WI38 (cell line): ENCODE measurements around the gene PRKCE.

ENCODE experiments used
- H3K4me3 ChIP-seq: 2 replicates; pipeline ENCODE4 v1.5.1; 2011; ENCODE audit warnings: low read depth, mild to moderate bottlenecking, control low read depth, low read length
- CTCF ChIP-seq: IDR thresholded peaks from 2 replicates; pipeline ENCODE4 v1.5.1; 2012; ENCODE audit warnings: low read depth, mild to moderate bottlenecking, control low read depth, low read length

Gene PRKCE

DNA sequence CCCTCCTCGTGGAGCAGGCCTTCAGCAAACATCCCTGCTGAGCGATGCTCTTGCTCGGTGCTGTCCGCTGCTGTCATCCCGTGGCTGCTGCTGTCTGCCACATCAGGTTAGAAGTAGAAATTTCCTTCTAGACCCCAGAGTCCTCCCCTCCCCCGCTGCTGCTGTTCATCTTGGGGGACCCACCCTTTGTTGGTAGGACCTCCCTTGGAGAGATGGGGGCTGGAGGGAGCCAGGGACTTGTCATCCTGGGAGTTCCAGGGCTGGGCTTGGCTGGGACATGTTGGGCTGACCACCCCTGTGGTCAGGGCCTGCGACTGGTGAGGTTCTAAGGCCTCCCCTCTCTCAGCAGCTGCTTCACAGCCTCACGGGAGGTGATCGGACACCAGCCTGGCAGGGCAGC, 122.4 kb downstream of the PRKCE start:
- no peak for TF ChIP-seq CTCF
- no peak overlapping the region for H3K4me3 ChIP-seq

DNA sequence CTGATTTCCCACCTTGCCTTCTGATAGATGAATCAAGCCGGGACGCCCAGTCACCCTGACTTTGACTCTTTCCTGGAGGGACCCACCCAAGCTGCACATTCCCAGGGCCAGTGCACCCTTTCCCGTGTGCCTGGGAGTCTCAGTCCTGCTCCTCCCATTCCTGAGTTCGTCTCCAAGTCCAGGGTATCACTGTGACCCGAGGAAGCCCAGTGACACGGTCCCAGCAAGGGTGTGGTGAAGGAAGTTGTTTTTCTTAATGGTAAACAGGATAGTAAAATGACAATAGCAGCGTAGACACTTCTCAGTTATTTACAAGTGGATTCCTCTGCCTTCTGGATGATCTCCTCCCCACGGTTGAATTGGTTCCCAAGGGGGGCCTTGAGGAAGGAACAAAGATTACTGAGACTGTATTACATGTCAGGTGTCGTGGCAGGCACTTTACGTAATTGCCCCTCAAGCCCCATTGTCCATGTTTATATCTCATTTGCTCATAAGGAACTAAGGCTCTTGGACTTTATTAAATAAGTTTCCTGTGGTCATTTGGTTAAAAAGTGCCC, 123.3 kb downstream of the PRKCE start:
- no peak for TF ChIP-seq CTCF
- H3K4me3 ChIP-seq, result no peak overlapping the region

GRCh38 chr2:45776160-45776955, 124.9 kb downstream of the PRKCE start:
- H3K4me3 ChIP-seq, result no peak overlapping the region
- TF ChIP-seq CTCF, result no peak

DNA sequence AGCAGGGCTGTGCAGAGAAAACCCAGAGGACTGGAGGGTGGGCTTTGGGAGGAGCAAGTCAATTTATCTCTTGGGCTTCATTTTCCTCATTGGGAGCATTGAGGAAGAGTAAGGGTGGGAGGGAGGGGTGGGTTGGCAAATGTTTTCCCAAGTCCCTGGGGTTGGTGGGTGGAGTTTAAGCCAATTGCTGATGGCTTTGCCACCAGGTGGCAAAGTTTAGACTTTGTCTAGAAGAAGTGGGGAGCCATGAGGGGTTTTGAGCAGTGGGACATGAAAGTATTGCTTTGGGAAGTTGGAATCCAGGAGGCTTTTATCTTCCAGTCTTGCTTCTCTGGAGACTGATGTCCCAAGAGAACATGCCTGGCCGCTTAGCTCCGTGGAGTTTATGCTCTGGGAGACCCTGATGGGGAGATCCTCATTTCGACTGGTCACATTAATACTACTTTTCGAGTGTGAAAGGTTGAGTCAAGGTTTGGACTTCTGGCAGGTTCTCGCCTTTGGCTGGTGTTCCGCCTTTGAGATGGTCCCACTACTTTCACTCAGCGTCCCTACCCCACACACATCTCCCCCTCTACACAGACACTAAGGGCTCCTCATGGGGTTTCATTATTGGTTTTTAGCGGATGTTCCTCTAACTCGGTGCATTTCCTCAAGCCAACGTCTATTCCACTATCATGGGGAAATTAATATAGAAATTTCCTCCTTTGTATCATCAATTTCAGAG, 126.7 kb downstream of the PRKCE start:
- no peak overlapping the region for H3K4me3 ChIP-seq
- no peak for TF ChIP-seq CTCF

DNA sequence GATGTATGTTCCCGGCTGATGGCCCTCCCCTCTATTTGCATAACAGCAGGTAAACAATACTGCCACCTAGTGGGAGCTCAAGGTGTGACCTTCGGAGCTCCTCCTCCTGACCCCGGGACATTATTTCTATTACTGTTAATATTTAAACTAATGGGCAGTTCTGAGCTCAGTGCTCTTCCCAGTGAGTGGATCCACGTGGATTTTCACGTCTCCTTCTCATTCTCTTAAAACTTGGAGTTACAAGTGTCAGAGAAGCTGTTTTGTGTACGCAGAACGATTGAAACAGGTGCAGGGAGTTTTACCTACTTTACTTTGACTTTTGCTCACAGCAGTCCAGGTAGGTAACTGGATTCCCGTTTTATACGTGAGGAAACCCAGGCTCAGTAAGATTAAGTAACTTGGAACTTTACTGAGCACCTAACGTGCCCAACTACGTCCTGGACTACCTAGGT, 127.3 kb downstream of the PRKCE start:
- no peak overlapping the region for H3K4me3 ChIP-seq
- TF ChIP-seq CTCF, result peak; percentile 58

DNA sequence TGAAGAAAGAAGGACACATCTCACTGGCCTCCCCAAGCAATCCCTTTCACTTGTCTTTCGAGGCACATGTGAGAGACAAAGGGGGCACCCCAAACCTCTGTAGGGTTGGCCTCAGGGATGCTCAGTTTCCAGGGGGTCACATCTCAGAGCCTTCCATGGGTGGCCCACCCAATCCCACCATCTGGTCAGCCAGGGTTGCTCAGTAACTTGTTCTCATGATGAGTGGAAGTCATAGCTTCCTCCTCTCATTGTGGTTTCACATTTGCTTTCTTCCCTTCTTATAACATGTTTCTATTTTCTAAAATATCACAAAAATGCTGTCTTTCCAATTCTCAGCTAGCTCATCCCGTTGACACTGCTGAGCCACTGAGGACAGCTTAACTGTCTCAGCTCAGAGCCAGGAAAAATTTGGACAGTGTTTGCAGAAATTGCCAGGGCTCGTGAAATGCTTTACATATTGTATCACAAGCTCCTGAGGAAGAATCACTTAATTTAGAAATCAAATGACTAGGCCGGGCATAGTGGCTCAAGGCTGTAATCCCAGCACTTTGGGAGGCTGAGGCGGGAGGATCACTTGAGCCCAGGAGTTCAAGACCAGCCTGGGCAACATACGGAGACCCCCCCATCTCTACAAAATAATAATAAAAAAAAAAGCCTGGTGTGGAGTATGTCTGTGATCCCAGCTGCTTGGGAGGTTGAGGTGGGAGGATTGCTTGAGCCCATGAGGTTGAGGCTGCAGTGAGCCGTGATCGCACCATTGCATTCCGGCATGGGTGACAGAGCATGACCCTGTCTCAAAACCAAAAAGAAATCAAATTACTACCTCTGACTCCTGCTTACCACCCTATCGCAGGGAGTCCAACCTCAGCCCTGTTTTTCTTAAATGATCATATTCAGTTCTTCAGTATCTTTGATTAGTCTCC, 129.3 kb downstream of the PRKCE start:
- H3K4me3 ChIP-seq, result no peak overlapping the region
- TF ChIP-seq CTCF, result no peak
